GM12874 (cell line): ENCODE data around the gene PHACTR3.

Experiments used
- TF ChIP-seq, protein P1 (sequence below): IDR thresholded peaks from 2 replicates; pipeline ENCODE4 v1.5.1; 2011; ENCODE audit warnings: low read depth, mild to moderate bottlenecking, control low read depth, low read length, moderate library complexity; ENCODE audit not compliant: insufficient read depth

PHACTR3 gene

DNA sequence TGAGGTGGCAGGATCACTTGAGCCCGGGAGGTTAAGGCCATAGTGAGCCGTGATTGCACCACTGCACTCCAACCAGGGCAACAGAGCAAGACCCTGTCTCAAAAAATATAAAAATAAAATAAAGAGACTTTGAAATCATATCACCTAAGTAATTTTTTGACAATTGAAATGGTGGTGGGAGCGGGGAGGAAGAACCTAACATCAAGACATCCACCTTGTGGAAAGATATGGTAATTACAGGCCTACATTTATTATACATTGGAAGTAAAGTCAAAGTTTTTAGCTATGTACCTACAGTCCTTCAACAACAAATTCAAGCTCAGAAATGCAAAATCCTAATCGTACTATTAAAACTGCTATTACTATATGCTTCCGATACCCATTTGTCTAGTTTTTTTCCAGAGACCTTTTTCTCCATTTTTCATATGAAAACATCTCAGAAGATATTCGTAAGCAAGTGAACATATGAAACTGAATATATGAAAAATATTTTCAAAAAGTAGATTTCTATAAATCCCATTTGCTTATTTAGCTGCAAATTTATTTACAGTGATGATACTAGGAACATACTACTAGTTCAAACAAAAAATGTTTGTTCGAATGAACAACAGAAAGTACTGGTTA, 245.8 kb downstream of the PHACTR3 start:
- TF ChIP-seq, protein P1, sequence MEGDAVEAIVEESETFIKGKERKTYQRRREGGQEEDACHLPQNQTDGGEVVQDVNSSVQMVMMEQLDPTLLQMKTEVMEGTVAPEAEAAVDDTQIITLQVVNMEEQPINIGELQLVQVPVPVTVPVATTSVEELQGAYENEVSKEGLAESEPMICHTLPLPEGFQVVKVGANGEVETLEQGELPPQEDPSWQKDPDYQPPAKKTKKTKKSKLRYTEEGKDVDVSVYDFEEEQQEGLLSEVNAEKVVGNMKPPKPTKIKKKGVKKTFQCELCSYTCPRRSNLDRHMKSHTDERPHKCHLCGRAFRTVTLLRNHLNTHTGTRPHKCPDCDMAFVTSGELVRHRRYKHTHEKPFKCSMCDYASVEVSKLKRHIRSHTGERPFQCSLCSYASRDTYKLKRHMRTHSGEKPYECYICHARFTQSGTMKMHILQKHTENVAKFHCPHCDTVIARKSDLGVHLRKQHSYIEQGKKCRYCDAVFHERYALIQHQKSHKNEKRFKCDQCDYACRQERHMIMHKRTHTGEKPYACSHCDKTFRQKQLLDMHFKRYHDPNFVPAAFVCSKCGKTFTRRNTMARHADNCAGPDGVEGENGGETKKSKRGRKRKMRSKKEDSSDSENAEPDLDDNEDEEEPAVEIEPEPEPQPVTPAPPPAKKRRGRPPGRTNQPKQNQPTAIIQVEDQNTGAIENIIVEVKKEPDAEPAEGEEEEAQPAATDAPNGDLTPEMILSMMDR: peak; percentile 45

DNA sequence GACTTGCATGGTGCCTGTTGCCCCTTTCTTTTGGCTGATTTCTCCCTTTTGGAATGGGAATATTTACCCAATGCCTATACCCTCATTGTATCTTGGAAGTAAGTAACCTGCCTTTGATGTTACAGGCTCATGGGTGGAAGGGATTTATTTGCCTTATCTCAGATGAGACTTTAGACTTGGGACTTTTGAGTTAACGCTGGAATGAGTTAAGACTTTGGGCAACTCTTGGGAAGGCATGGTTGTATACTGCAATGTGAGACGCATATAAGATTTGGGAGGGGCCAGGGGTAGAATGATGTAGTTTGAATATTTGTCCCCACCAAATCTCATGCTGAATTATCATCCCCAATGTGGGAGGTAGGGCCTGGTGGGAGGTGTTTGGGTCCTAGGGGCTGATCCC, 253.6 kb downstream of the PHACTR3 start:
- TF ChIP-seq, protein P1: no peak

DNA sequence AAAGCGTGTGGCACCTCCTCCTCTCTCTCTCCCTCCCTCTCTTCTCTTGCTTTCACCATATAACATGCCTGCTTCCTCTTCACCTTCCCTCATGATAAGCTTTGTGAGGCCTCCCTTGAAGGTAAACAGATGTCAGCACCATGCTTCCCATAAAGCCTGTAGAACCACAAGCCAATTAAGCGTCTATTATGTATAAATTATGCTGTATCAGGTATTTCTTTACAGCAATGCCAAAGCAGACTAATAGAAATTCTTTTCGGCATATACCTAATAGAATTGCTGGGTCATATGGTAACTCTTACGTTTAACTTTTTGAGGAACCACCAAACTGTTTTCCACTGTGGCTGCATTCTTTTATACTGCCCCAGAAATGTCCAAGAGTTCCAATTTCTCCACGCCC, 254.1 kb downstream of the PHACTR3 start:
- TF ChIP-seq, protein P1: no peak

DNA sequence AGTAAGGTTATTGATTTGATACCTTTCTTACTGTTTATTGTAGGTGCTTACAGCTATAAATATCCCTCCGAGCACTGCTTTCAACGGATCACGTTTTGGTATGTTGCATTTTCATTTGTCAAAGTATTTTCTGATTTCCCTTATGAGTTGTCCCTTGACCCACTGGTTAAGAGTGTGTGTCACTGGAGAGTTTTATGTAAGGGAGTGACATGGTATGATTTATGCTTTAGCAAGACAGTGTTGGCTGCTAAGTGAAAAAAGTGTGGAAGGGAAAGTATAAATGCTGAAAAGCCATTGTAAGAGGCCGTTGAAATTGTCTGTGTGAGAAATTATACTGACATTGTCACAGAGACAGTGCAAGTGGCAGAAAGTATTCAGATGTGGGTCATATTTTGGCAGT, 257.1 kb downstream of the PHACTR3 start:
- TF ChIP-seq, protein P1: no peak

DNA sequence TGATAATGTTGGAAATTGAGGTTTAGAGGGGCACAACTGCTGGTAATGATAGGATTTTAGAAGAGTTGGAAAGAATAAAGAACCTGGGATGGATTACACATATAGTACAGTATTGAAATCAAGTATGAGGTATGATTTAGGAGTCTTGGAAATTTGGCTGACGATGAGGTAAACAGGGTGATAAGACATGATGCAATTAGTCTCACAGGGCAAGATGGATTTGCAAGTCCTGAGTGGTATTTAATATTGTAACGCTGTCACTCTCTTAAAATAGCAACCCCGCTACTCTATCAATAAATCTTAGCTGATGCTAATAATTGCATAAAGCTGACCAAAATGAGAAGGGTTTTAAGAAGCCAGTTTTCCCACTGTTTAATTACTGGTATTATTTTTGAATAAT, 258.7 kb downstream of the PHACTR3 start:
- TF ChIP-seq, protein P1: no peak

DNA sequence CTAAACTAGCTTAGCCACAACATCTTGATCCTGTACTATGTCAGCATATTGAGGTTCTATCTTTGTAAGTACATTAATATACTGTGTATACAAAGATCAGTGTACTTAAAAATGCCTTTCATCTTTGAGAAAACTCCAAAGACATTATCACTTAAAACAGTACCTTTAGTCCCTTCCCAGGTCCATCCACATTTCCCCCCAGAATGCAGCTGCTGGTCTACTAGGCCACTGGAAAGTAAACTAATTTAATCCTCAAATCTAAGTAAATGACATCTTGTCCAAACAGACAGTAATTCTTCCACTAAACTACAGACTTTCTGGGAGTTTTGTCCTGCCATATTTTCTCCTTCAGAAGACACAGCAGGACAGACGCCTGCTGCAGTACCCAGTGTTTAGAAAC, 260.4 kb downstream of the PHACTR3 start:
- TF ChIP-seq, protein P1: no peak

DNA sequence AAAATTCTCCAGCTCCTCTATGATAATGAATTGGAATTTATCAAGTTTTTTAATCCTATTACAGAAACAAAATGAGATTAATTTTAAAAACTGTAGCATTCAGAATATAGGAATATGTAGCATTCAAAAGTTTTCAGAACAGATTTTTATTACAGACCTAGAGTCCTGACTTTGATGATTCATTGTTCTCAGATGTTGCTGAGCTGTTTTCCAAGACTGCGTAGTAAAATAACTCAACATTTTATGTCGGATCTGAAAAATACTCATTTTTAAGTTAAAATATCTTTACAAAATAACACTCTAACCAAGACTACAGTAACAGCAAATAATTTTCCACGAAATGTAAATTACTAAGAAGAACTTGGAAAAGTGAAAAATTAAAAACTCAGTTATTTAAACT, 262.0 kb downstream of the PHACTR3 start:
- TF ChIP-seq, protein P1: no peak

DNA sequence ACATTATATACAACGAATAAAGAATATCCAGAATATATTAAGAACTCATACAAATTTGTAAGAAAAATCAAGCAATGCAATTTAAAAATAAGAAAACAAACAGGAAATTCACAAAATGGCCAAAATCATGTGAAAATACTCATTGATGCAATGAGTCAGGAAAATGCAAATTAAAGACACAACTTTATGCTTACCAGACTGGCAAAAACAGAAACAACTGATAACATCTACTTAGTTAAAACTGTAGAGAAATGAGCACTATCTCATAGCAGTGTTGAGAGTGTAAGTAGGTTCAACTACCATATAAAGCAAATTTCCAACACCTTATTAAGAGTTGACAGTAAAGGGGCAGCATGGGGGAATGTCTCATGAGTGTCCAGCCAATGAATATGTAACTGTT, 266.8 kb downstream of the PHACTR3 start:
- TF ChIP-seq, protein P1: no peak
